ENCODE data around the gene LDLRAD2.
"Not testable (repeated sequence)": the region's sequence is repeated elsewhere in the genome, so short reads cannot be mapped to it uniquely, and the experiment has no call there.

Gene LDLRAD2

GRCh38 chr1:21783679-21784603, 28.1 kb upstream of the LDLRAD2 start:
- no peak for DNase-seq (ENCODE audit: low spot score)

DNA sequence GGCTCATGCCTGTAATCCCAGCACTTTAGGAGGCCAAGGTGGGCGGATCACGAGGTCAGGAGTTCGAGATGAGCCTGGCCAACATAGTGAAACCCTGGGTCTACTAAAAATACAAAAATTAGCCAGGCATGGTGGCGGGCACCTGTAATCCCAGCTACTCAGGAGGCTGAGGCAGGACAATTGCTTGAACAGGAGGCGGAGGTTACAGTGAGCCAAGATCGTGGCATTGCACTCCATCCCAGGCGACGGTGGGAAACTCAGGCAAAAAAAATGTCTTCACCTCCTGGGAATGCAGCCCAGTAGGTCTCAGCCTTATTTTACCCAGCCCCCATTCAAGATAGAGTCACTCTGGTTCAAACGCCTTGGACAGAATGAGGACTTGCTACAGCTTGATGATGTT, 26.3 kb upstream of the LDLRAD2 start:
- not testable (repeated sequence) for DNase-seq (ENCODE audit: low spot score)

- DNase-seq (ENCODE audit: low spot score): no peak
Observed at GRCh38 chr1:21786640-21787039, 25.4 kb upstream of the LDLRAD2 start.

DNA sequence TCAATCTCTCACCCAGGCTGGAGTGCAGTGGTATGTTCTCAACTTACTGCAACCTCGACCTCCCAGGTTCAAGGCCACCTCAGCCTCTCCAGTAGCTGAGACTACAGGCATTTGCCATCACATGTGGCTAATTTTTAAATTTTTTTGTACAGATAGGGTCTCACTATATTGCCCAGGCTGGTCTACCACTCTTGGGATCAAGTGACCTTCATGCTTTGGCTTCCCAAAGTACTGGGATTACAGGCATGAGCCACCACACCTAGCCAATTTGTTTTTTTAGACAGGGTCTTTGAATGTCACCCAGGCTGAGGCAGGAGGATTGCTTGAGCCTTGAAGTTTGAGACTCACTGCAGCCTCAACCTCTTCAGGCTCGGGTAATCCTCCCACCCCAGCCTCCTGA, 19.0 kb upstream of the LDLRAD2 start:
- DNase-seq (ENCODE audit: low spot score): no peak

GRCh38 chr1:21794656-21795055, 17.4 kb upstream of the LDLRAD2 start:
- DNase-seq (ENCODE audit: low spot score): no peak

DNA sequence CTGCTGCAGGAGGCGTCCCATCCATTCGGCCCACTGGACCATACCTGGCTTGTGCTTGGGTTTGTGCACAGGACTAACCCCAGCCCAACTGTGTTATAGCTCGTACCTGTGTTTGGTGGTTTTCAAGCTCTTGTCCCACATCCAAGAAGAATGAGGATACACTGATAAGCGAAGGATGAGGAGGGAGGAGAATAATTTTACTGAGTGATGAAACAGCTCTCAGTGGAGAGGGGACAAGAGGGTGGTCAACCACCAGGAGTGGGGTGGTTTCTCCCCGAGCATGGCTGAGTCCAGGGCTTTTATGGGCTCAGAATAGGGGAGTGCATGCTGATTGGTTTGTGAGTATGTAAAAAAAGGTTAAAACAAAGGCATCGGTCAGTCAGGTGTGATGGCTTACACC, 17.0 kb upstream of the LDLRAD2 start:
- DNase-seq (ENCODE audit: low spot score): no peak

GRCh38 chr1:21799730-21800129, 12.3 kb upstream of the LDLRAD2 start:
- DNase-seq (ENCODE audit: low spot score): no peak

GRCh38 chr1:21801100-21801499, 11.0 kb upstream of the LDLRAD2 start:
- DNase-seq (ENCODE audit: low spot score): no peak

- no peak for DNase-seq (ENCODE audit: low spot score)
Observed at GRCh38 chr1:21804536-21804935, 7.5 kb upstream of the LDLRAD2 start.

DNA sequence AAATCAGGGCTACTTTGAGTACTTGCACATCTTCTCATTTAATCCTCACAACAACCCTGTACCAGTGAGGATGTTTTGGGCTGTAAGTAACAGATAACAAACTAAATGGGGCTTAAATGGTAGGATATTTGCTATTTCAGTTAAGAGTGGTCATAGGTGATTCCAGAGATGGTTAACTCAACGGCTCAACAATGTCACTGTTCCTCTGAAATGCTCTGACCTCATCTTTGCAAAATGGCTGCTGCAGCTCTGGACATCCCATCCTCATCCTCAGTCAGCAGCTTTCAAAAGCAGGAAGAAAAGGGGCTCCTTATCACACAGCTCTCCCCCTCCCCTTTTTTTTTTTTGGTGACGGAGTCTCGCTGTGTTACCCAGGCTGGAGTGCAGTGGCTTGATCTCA, 1.5 kb downstream of the LDLRAD2 start:
- no peak for DNase-seq (ENCODE audit: low spot score)

- no peak for DNase-seq (ENCODE audit: low spot score)
Observed at GRCh38 chr1:21814241-21814918, 2.3 kb downstream of the LDLRAD2 start.

DNA sequence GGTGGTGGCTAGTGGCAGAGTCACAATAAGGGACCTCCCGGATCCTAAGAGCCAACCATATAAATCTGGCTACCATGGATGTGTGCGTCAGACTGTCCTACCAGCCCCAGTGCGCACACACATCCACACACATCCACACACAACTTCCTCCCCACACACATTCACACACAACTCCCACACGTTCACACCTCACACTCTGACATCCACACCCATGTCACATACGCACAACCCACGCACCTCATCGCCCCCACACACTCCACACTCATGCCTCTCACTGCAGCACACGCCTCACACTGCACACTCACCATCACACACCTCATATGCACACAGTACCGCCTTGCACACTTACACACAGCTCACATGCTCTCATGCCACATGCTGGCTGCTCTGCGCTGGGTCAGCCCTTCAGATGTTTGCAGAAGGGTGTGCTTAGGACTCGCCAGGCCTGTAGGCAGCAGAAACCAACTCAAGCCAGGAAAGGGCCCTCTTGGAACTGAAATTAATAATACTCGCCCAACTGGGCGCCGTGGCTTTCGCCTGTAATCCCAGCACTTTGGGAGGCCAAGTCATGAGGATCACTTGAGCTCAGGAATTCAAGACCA, 3.0 kb downstream of the LDLRAD2 start:
- DNase-seq (ENCODE audit: low spot score): no peak

DNA sequence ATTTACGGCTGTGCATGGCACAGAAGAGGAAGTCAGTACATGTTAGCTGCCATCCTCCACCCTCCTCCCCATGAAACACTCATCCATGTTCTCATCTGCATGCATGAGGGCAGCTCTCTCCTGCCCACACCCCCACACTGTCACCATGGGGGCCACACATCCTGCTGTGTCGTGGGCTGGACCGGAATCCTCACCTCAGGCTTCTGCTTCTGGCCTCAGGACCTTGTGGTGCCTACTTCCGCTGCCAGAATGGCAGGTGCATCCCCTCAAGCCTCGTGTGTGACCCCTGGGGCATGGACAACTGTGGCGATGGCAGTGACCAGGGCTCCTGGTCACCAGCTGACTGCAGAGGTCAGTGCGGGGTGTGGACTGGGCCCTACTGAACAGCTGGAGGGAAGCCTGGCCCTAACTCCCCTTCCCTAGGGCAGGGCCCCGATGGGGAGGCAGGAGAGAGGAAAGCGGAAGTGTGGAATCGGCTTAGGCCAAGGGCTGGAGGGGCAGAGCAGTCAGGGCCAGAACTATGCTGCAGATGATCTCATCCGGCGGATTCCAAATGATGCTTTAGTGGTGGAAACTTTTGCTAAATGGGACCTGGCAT, 3.8 kb downstream of the LDLRAD2 start:
- DNase-seq (ENCODE audit: low spot score): no peak

- DNase-seq (ENCODE audit: low spot score): no peak
Observed at GRCh38 chr1:21816602-21817302, 4.7 kb downstream of the LDLRAD2 start.

GRCh38 chr1:21818656-21819055, 6.6 kb downstream of the LDLRAD2 start:
- DNase-seq (ENCODE audit: low spot score): peak; percentile 4

DNA sequence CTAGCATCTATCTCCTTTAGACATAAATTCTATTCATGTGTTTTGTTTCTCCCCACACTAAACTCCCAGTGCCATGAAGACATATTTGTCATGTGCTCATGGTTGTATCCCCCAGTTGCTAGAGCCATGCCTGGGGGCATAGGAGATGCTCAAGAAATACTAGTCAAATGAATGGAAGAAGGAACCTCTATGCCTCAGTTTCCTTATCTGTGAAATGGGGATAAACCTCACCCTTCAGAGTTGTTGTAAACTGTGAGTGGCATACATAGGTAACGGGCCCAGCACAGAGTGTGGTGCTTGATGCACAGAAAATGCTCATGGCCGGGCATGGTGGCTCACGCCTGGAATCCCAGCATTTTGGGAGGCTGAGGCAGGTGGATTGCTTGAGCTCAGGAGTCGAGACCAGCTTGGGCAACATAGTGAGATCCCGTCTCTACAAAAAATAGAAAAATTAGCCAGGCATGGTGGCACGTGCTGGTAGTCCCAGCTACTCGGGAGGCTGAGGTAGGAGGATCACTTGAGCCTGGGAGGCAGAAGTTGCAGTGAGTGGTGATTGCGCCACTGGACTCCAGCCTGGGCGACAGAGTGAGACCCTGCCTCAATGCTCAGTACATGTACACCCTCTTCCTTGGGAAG, 8.7 kb downstream of the LDLRAD2 start:
- no peak for DNase-seq (ENCODE audit: low spot score)

- DNase-seq (ENCODE audit: low spot score): no peak
Observed at GRCh38 chr1:21821385-21822019, 9.4 kb downstream of the LDLRAD2 start.

GRCh38 chr1:21822349-21822748, 10.3 kb downstream of the LDLRAD2 start:
- DNase-seq (ENCODE audit: low spot score): no peak

GRCh38 chr1:21823206-21823979, 11.3 kb downstream of the LDLRAD2 start:
- DNase-seq (ENCODE audit: low spot score): no peak
